ENCODE data around the gene UGT1A6. TPM values are rescaled to one million over a fixed set of nuclear protein-coding genes. Genes with fewer than 3 reads are reported as not detected.

The UGT1A6 gene
- total RNA-seq, 4 donors from 2014 or later = 0.31 TPM; not detected in 3

GRCh38 chr2:233807215-233807865 lies 114.7 kb downstream of the UGT1A6 start:
- DNase-seq = no peak
- H3K27me3 ChIP-seq = no peaks in the 10 kb centered on the region
- TF ChIP-seq POLR2A (IDR thresholded peaks at IDR 0.05) = no peak
- ATAC-seq = no peak
- no peaks in the 10 kb centered on the region for H3K36me3 ChIP-seq
- in situ Hi-C loops (cut with MboI; ENCODE audit: low sequenced_read_pairs in 4 of 4) (no loop called here), intact Hi-C loops (cut with DNase I; ENCODE audit: low total_unique reads) (no loop called here)
- H3K27ac ChIP-seq = no peak overlapping the region
- H3K9me3 ChIP-seq = no peaks in the 10 kb centered on the region
- H3K4me1 ChIP-seq = no peaks in the 10 kb centered on the region
- H3K4me3 ChIP-seq = no peak overlapping the region

GRCh38 chr2:233807966-233808935 lies 115.6 kb downstream of the UGT1A6 start:
- intact Hi-C loops (cut with DNase I; ENCODE audit: low total_unique reads) = no loop called here
- Histone ChIP-seq H3K4me1 (no peaks in the 10 kb centered on the region), H3K36me3 (no peaks in the 10 kb centered on the region), H3K4me3 (no peak overlapping the region), H3K9me3 (no peaks in the 10 kb centered on the region), H3K27me3 (no peaks in the 10 kb centered on the region), H3K27ac (no peak overlapping the region)
- no peak for TF ChIP-seq POLR2A (IDR thresholded peaks at IDR 0.05)
- no peak for TF ChIP-seq CTCF (IDR thresholded peaks at IDR 0.05 in 4 of 5, conservative IDR thresholded peaks at IDR 0.05 in 1 of 5)
- DNase-seq = no peak
- in situ Hi-C loops (cut with MboI; ENCODE audit: low sequenced_read_pairs in 4 of 4) = no loop called here
- ATAC-seq = no peak

GRCh38 chr2:233810385-233810784 lies 117.7 kb downstream of the UGT1A6 start:
- Histone ChIP-seq H3K27me3 (no peaks in the 10 kb centered on the region), H3K9me3 (no peaks in the 10 kb centered on the region), H3K4me3 (no peak overlapping the region), H3K27ac (no peak overlapping the region), H3K4me1 (no peaks in the 10 kb centered on the region), H3K36me3 (no peaks in the 10 kb centered on the region)
- ATAC-seq (no peak), DNase-seq (no peak)
- intact Hi-C loops (cut with DNase I; ENCODE audit: low total_unique reads) = no loop called here
- in situ Hi-C loops (cut with MboI; ENCODE audit: low sequenced_read_pairs in 4 of 4) = no loop called here
- no peak for TF ChIP-seq POLR2A (IDR thresholded peaks at IDR 0.05)
- no peak for TF ChIP-seq CTCF (IDR thresholded peaks at IDR 0.05 in 4 of 5, conservative IDR thresholded peaks at IDR 0.05 in 1 of 5)

GRCh38 chr2:233811087-233811486 lies 118.4 kb downstream of the UGT1A6 start:
- TF ChIP-seq POLR2A (IDR thresholded peaks at IDR 0.05) (no peak), CTCF (IDR thresholded peaks at IDR 0.05 in 4 of 5, conservative IDR thresholded peaks at IDR 0.05 in 1 of 5) (no peak)
- ATAC-seq (no peak), DNase-seq (no peak)
- in situ Hi-C loops (cut with MboI; ENCODE audit: low sequenced_read_pairs in 4 of 4) (no loop called here), intact Hi-C loops (cut with DNase I; ENCODE audit: low total_unique reads) (no loop called here)
- Histone ChIP-seq H3K27me3 (no peaks in the 10 kb centered on the region), H3K36me3 (no peaks in the 10 kb centered on the region), H3K4me3 (no peak overlapping the region), H3K9me3 (no peaks in the 10 kb centered on the region), H3K27ac (no peak overlapping the region), H3K4me1 (no peaks in the 10 kb centered on the region)

- Histone ChIP-seq H3K4me3 (no peak overlapping the region), H3K27ac (no peak overlapping the region), H3K9me3 (no peaks in the 10 kb centered on the region), H3K36me3 (no peaks in the 10 kb centered on the region), H3K4me1 (no peaks in the 10 kb centered on the region), H3K27me3 (no peaks in the 10 kb centered on the region)
- no peak for TF ChIP-seq POLR2A (IDR thresholded peaks at IDR 0.05)
- TF ChIP-seq CTCF (IDR thresholded peaks at IDR 0.05 in 4 of 5, conservative IDR thresholded peaks at IDR 0.05 in 1 of 5) = no peak
- no peak for DNase-seq
- ATAC-seq = no peak
- intact Hi-C loops (cut with DNase I; ENCODE audit: low total_unique reads) = no loop called here
- in situ Hi-C loops (cut with MboI; ENCODE audit: low sequenced_read_pairs in 4 of 4) = no loop called here
Observed at GRCh38 chr2:233811732-233812131, 119.0 kb downstream of the UGT1A6 start.
